ENCODE measurements around the gene HSPA12B.

DNA sequence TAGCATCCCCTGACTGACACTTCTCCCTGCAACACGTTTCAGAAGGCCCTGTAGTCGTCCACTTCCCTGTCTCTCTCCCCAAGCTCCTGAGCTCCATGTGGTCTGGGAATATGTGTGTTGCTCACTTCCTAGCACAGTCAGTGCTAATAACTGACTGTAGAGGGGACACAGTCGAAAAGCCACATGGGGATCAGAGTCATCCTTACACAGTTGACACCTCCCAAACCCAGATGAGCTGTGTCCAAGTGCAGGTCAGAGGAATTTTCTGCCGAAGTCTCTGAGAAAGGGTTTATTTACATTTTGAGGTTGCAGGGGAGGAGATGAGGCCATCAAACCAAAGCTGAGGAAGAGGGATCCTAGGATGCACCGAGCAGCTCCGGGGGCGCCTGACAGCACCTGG is 47.1 kb upstream of the HSPA12B start:
- TF ChIP-seq ZNF70 (CRISPR knock-in tag; IDR thresholded peaks at IDR 0.05) (no peak), ZFP3 (CRISPR knock-in tag; IDR thresholded peaks at IDR 0.05) (no peak), RARB (CRISPR knock-in tag; IDR thresholded peaks at IDR 0.05) (no peak), BACH2 (CRISPR knock-in tag; IDR thresholded peaks at IDR 0.05; ENCODE audit: borderline replicate concordance) (no peak), ISL1 (CRISPR knock-in tag; IDR thresholded peaks at IDR 0.05) (no peak), TCF4 (CRISPR knock-in tag; IDR thresholded peaks at IDR 0.05; ENCODE audit: borderline replicate concordance) (no peak), OSR1 (CRISPR knock-in tag; IDR thresholded peaks at IDR 0.05) (no peak), ARNTL (CRISPR knock-in tag; IDR thresholded peaks at IDR 0.05; ENCODE audit: borderline replicate concordance, low read depth) (no peak), ZFP30 (CRISPR knock-in tag; IDR thresholded peaks at IDR 0.05) (no peak), ZNF565 (CRISPR knock-in tag; conservative IDR thresholded peaks at IDR 0.05; ENCODE audit: low read depth) (no peak), GLIS3 (CRISPR knock-in tag; IDR thresholded peaks at IDR 0.05) (no peak), ZC3H10 (CRISPR knock-in tag; IDR thresholded peaks at IDR 0.05) (no peak)
- TF ChIP-seq, protein P1, sequence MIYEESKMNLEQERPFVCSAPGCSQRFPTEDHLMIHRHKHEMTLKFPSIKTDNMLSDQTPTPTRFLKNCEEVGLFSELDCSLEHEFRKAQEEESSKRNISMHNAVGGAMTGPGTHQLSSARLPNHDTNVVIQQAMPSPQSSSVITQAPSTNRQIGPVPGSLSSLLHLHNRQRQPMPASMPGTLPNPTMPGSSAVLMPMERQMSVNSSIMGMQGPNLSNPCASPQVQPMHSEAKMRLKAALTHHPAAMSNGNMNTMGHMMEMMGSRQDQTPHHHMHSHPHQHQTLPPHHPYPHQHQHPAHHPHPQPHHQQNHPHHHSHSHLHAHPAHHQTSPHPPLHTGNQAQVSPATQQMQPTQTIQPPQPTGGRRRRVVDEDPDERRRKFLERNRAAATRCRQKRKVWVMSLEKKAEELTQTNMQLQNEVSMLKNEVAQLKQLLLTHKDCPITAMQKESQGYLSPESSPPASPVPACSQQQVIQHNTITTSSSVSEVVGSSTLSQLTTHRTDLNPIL (CRISPR knock-in tag; IDR thresholded peaks at IDR 0.05; ENCODE audit: low read depth), result no peak
- TF ChIP-seq, protein P2, sequence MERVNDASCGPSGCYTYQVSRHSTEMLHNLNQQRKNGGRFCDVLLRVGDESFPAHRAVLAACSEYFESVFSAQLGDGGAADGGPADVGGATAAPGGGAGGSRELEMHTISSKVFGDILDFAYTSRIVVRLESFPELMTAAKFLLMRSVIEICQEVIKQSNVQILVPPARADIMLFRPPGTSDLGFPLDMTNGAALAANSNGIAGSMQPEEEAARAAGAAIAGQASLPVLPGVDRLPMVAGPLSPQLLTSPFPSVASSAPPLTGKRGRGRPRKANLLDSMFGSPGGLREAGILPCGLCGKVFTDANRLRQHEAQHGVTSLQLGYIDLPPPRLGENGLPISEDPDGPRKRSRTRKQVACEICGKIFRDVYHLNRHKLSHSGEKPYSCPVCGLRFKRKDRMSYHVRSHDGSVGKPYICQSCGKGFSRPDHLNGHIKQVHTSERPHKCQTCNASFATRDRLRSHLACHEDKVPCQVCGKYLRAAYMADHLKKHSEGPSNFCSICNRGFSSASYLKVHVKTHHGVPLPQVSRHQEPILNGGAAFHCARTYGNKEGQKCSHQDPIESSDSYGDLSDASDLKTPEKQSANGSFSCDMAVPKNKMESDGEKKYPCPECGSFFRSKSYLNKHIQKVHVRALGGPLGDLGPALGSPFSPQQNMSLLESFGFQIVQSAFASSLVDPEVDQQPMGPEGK (CRISPR knock-in tag; IDR thresholded peaks at IDR 0.05; ENCODE audit: borderline replicate concordance), result no peak

Measured in SK-N-SH treated with all-trans-retinoic acid at 6 μM for 48 hours (cell line).